H9 (cell line): ENCODE results near the gene NPTX1. TPM values are rescaled to one million over a fixed set of nuclear protein-coding genes. Genes with fewer than 3 reads are reported as not detected.

Source experiments
- DNase-seq: peaks from one replicate; pipeline ENCODE4 v3.0.0-alpha.2; 2017
- H2AFZ ChIP-seq: one replicate; pipeline ENCODE4 v1.6.1; 2013; ENCODE audit warnings: mild to moderate bottlenecking, low read length, control low read depth, moderate library complexity
- H2AK5ac ChIP-seq: 2 replicates; pipeline ENCODE4 v1.6.1; 2013; ENCODE audit warnings: low read length, control low read depth, mixed read lengths; ENCODE audit not compliant: insufficient read length
- H2BK120ac ChIP-seq: one replicate; pipeline ENCODE4 v1.6.1; 2013; ENCODE audit warnings: low read depth, mild to moderate bottlenecking, low read length, control low read depth, inconsistent platforms; ENCODE audit not compliant: poor library complexity, severe bottlenecking
- H2BK12ac ChIP-seq: 2 replicates; pipeline ENCODE4 v1.6.1; 2013; ENCODE audit warnings: low read length, control low read depth, mixed read lengths, low read depth; ENCODE audit not compliant: insufficient read length
- H2BK15ac ChIP-seq: 2 replicates; pipeline ENCODE4 v1.6.1; 2013; ENCODE audit warnings: low read depth, low read length, control low read depth
- H2BK20ac ChIP-seq: one replicate; pipeline ENCODE4 v1.6.1; 2013; ENCODE audit warnings: low read depth, mild to moderate bottlenecking, low read length, control low read depth, inconsistent platforms; ENCODE audit not compliant: poor library complexity, severe bottlenecking
- H2BK5ac ChIP-seq: 2 replicates; pipeline ENCODE4 v1.6.1; 2013; ENCODE audit warnings: low read length, control low read depth, mixed read lengths; ENCODE audit not compliant: insufficient read length
- H3K14ac ChIP-seq: 2 replicates; pipeline ENCODE4 v1.6.1; 2013; ENCODE audit warnings: low read length, control low read depth; ENCODE audit not compliant: insufficient read depth
- H3K18ac ChIP-seq: 2 replicates; pipeline ENCODE4 v1.6.1; 2013; ENCODE audit warnings: low read depth, mild to moderate bottlenecking, mixed read lengths, low read length, control low read depth; ENCODE audit not compliant: insufficient read length
- H3K23ac ChIP-seq: 2 replicates; pipeline ENCODE4 v1.6.1; 2013; ENCODE audit warnings: low read length, control low read depth, mixed read lengths, low read depth; ENCODE audit not compliant: insufficient read length
- H3K23me2 ChIP-seq: 2 replicates; pipeline ENCODE4 v1.6.1; 2013; ENCODE audit warnings: low read depth, mild to moderate bottlenecking, mixed read lengths, low read length, control low read depth; ENCODE audit not compliant: insufficient read length, poor library complexity, severe bottlenecking
- H3K27ac ChIP-seq: 2 replicates; pipeline ENCODE4 v1.5.1; 2013; ENCODE audit warnings: low read length, control low read depth, mixed read lengths, low read depth; ENCODE audit not compliant: insufficient read length
- H3K27me3 ChIP-seq: 2 replicates; pipeline ENCODE4 v1.6.1; 2013; ENCODE audit warnings: low read length, control low read depth, inconsistent platforms; ENCODE audit not compliant: insufficient read depth
- H3K4ac ChIP-seq: 2 replicates; pipeline ENCODE4 v1.6.1; 2013; ENCODE audit warnings: low read depth, mild to moderate bottlenecking, control low read depth, inconsistent platforms, low read length, moderate library complexity
- H3K4me1 ChIP-seq: 2 replicates; pipeline ENCODE4 v1.6.1; 2013; ENCODE audit warnings: low read length, control low read depth, inconsistent platforms; ENCODE audit not compliant: insufficient read depth
- H3K4me2 ChIP-seq: 2 replicates; pipeline ENCODE4 v1.6.1; 2013; ENCODE audit warnings: low read length, control low read depth, mixed read lengths; ENCODE audit not compliant: insufficient read length, insufficient read depth
- H3K56ac ChIP-seq: 2 replicates; pipeline ENCODE4 v1.6.1; 2013; ENCODE audit warnings: low read depth, mild to moderate bottlenecking, mixed read lengths, low read length, control low read depth; ENCODE audit not compliant: insufficient read length
- H3K79me1 ChIP-seq: 2 replicates; pipeline ENCODE4 v1.6.1; 2013; ENCODE audit warnings: low read depth, mild to moderate bottlenecking, moderate library complexity, low read length, control low read depth, inconsistent platforms; ENCODE audit not compliant: insufficient read depth, poor library complexity, severe bottlenecking
- H3K79me2 ChIP-seq: 2 replicates; pipeline ENCODE4 v1.6.1; 2013; ENCODE audit warnings: low read length, control low read depth, inconsistent platforms; ENCODE audit not compliant: insufficient read depth
- H3K9ac ChIP-seq: 2 replicates; pipeline ENCODE4 v1.6.1; 2013; ENCODE audit warnings: low read length, control low read depth, mixed read lengths; ENCODE audit not compliant: insufficient read length; ENCODE audit errors: extremely low read depth
- H3K9me3 ChIP-seq: one replicate; pipeline ENCODE4 v1.6.1; 2013; ENCODE audit warnings: low read depth, low read length, inconsistent platforms; ENCODE audit not compliant: control insufficient read depth
- H3T11ph ChIP-seq: one replicate; pipeline ENCODE4 v1.6.1; 2013; ENCODE audit warnings: mild to moderate bottlenecking, low read length, control low read depth, inconsistent platforms
- H4K20me1 ChIP-seq: one replicate; pipeline ENCODE4 v1.6.1; 2013; ENCODE audit not compliant: control insufficient read depth, insufficient read length, insufficient read depth
- H4K5ac ChIP-seq: 2 replicates; pipeline ENCODE4 v1.6.1; 2013; ENCODE audit warnings: low read depth, mild to moderate bottlenecking, mixed read lengths, low read length, control low read depth; ENCODE audit not compliant: insufficient read length
- H4K8ac ChIP-seq: replicated peaks from 2 replicates; pipeline ENCODE4 v1.6.1; 2013; ENCODE audit warnings: low read length, control low read depth, mixed read lengths, low read depth; ENCODE audit not compliant: insufficient read length
- H4K91ac ChIP-seq: 2 replicates; pipeline ENCODE4 v1.6.1; 2013; ENCODE audit warnings: low read depth, mild to moderate bottlenecking, moderate library complexity, mixed read lengths, low read length, control low read depth; ENCODE audit not compliant: insufficient read length
- H3K27ac Mint-ChIP-seq, 3 experiments: 2 replicates in 2 of 3; 3 replicates in 1 of 3; pipeline ENCODE4 v1.8.0; 2020 to 2021; ENCODE audit warnings: mixed read lengths in 3 of 3, mild to moderate bottlenecking in 1 of 3, moderate library complexity in 1 of 3
- H3K27me3 Mint-ChIP-seq: 2 replicates; pipeline ENCODE4 v1.8.0; 2021; ENCODE audit warnings: low read depth, mild to moderate bottlenecking, moderate library complexity, mixed read lengths
- H3K36me3 Mint-ChIP-seq, 3 experiments: 2 replicates in 2 of 3; 3 replicates in 1 of 3; pipeline ENCODE4 v1.8.0; 2020 to 2021; ENCODE audit warnings: low read depth in 3 of 3, mixed read lengths in 3 of 3; ENCODE audit not compliant: insufficient read depth in 1 of 3
- H3K4me1 Mint-ChIP-seq, 2 experiments: 2 replicates each; pipeline ENCODE4 v1.8.0; 2020; ENCODE audit warnings: mixed read lengths in 2 of 2
- H3K4me3 Mint-ChIP-seq, 2 experiments: 2 replicates in 1 of 2; 3 replicates in 1 of 2; pipeline ENCODE4 v1.8.0; 2020 to 2021; ENCODE audit warnings: mild to moderate bottlenecking in 2 of 2, mixed read lengths in 2 of 2, moderate library complexity in 1 of 2
- H3K9me3 Mint-ChIP-seq, 2 experiments: 2 replicates in 1 of 2; 3 replicates in 1 of 2; pipeline ENCODE4 v1.8.0; 2020; ENCODE audit warnings: mild to moderate bottlenecking in 2 of 2, mixed read lengths in 2 of 2, moderate library complexity in 1 of 2
- CTCF ChIP-seq: fragments of 200-600 bp; sonication (generic); conservative IDR thresholded peaks from 3 replicates; pipeline ENCODE4 v1.8.0; 2021; ENCODE audit warnings: antibody characterized with exemption, mild to moderate bottlenecking
- WGBS: extraction: QIAGEN DNeasy Blood & Tissue Kit; methylation state at CpG from one replicate; pipeline ENCODE4 v1.1.7; 2013; ENCODE audit warnings: missing lambda C conversion rate, low lambda C conversion rate, mixed read lengths; ENCODE audit not compliant: insufficient read length; ENCODE audit errors: extremely low coverage; 5-methylcytosine and 5-hydroxymethylcytosine counted together
- total RNA-seq: library from RNA; stranded (reverse); gene quantifications from 2 replicates; pipeline ENCODE4 v1.2.1, GENCODE V29; 2021

Gene NPTX1
- total RNA-seq, 1 experiment from 2014 or later, result 20.5 TPM

- Histone ChIP-seq H3K23me2 (no peaks in the 10 kb centered on the region), H3K27ac (no peak overlapping the region), H3K4me1 (no peaks in the 10 kb centered on the region), H3K27me3 (peaks cover 9% of the 10 kb centered on the region; the same call in 1 of the 2 replicates), H3K79me2 (no peaks in the 10 kb centered on the region), H2BK20ac (no peak overlapping the region), H2BK15ac (no peak overlapping the region), H4K20me1 (no peaks in the 10 kb centered on the region), H3K9ac (no peak overlapping the region), H4K8ac (no peak overlapping the region), H4K91ac (no peak overlapping the region), H3K9me3 (no peaks in the 10 kb centered on the region), H3K79me1 (no peaks in the 10 kb centered on the region), H4K5ac (no peak overlapping the region), H2BK120ac (no peak overlapping the region), H3T11ph (no peak overlapping the region), H2AK5ac (no peak overlapping the region), H2BK12ac (no peak overlapping the region), H3K18ac (no peak overlapping the region), H2BK5ac (no peak overlapping the region), H2AFZ (no peak overlapping the region), H3K4me2 (no peak overlapping the region), H3K4ac (no peak overlapping the region), H3K23ac (no peak overlapping the region), H3K14ac (no peak overlapping the region), H3K56ac (no peak overlapping the region)
- TF ChIP-seq CTCF, result no peak
- peak; percentile 80 for DNase-seq
- H3K36me3 Mint-ChIP-seq, result peaks cover 0 to 39% (median 1%) of the 10 kb centered on the region in 3 experiments; a peak in 3 of 7 replicates
- H3K9me3 Mint-ChIP-seq, result no peaks in the 10 kb centered on the region
- no peak overlapping the region for H3K27ac Mint-ChIP-seq
- H3K4me1 Mint-ChIP-seq, result peaks cover 0 to 21% of the 10 kb centered on the region in 2 experiments; a peak in 2 of 4 replicates
- H3K27me3 Mint-ChIP-seq, result peaks cover 80% of the 10 kb centered on the region
- no peak overlapping the region for H3K4me3 Mint-ChIP-seq
- WGBS, result no CpG with 5 or more reads among the region's 16 CpGs
These were observed 8.2 kb downstream of the NPTX1 start for GRCh38 chr17:80468242-80468641.
